Mucosa of rectum (tissue), 2 donors: Measurements from ENCODE around the gene GALNS.

Source experiments
- H3K27ac ChIP-seq, 2 donors: one replicate each; pipeline ENCODE4 v1.7.0; 2013; ENCODE audit warnings: inconsistent platforms in 2 of 2, low read depth in 2 of 2, low read length in 2 of 2
- H3K27me3 ChIP-seq, 2 donors: one replicate each; pipeline ENCODE4 v1.7.0; 2013; ENCODE audit warnings: low read length in 2 of 2; ENCODE audit not compliant: control insufficient read depth in 2 of 2, insufficient read depth in 2 of 2
- H3K36me3 ChIP-seq, 2 donors: one replicate each; pipeline ENCODE4 v1.7.0; 2013; ENCODE audit warnings: low read length in 2 of 2; ENCODE audit not compliant: control insufficient read depth in 2 of 2, insufficient read depth in 2 of 2
- H3K4me1 ChIP-seq, 2 donors: one replicate each; pipeline ENCODE4 v1.7.0; 2013; ENCODE audit warnings: low read length in 2 of 2, mild to moderate bottlenecking in 1 of 2; ENCODE audit not compliant: control insufficient read depth in 2 of 2, insufficient read depth in 2 of 2
- H3K4me3 ChIP-seq, 2 donors: one replicate each; pipeline ENCODE4 v1.7.0; 2013; ENCODE audit warnings: low read length in 2 of 2
- H3K9ac ChIP-seq, 2 donors: one replicate each; pipeline ENCODE4 v1.7.0; 2013; ENCODE audit warnings: low read length in 2 of 2, low read depth in 1 of 2, mild to moderate bottlenecking in 1 of 2
- H3K9me3 ChIP-seq, 2 donors: one replicate each; pipeline ENCODE4 v1.7.0; 2013; ENCODE audit warnings: low read length in 2 of 2; ENCODE audit not compliant: control insufficient read depth in 2 of 2
- donor health status: healthy.
- donor health status: Normal muscosa, but diverticular disease.

GALNS gene

DNA sequence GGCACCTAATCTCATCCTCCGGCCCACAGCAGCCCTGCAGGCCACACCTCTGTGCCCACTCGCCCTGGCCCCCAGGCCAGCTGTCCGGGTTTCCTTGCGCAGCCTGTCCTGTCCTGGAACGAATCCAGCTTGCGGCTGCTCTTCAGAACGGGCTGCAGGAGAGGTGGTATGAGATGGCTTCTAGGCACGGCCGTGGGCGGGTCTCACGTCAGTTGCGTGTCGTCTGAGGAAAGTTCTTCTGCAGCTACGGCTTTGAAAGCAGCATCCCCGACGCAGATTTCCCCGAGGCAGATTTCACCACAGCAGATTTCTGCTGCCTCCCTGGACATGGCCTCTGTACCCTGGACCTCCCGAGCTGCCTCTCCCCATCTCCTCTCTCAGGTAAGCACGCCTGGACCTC lies 18.2 kb downstream of the GALNS start:
- Histone ChIP-seq H3K4me3 (no peak overlapping the region), H3K36me3 (peaks cover 17 to 26% of the 10 kb centered on the region in 2 donors), H3K27ac (no peak overlapping the region), H3K9ac (no peak overlapping the region), H3K4me1 (no peaks in the 10 kb centered on the region), H3K9me3 (no peaks in the 10 kb centered on the region), H3K27me3 (no peaks in the 10 kb centered on the region)

DNA sequence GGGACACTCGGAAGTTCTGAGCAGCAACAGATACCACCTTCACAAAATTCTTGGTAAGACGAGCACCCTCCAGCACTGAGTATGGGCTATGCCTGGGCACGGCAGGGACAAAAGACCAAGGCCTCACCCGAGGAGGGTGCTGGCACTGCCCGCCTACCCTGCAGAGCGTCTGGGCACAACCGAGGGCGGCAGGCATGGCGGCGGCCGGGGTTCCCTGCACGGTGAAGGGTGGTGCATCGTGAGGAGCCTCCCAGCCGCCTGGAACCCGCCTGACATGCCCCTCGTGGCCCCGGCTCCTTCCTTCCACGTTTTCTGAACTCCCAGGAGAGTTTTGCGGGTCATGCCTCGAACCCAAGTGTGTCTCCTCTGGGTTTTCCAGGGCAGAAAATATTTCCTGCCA lies 18.9 kb downstream of the GALNS start:
- Histone ChIP-seq H3K27me3 (no peaks in the 10 kb centered on the region), H3K9me3 (no peaks in the 10 kb centered on the region), H3K36me3 (peaks cover 17 to 26% of the 10 kb centered on the region in 2 donors), H3K27ac (no peak overlapping the region), H3K4me3 (no peak overlapping the region), H3K9ac (no peak overlapping the region), H3K4me1 (no peaks in the 10 kb centered on the region)

DNA sequence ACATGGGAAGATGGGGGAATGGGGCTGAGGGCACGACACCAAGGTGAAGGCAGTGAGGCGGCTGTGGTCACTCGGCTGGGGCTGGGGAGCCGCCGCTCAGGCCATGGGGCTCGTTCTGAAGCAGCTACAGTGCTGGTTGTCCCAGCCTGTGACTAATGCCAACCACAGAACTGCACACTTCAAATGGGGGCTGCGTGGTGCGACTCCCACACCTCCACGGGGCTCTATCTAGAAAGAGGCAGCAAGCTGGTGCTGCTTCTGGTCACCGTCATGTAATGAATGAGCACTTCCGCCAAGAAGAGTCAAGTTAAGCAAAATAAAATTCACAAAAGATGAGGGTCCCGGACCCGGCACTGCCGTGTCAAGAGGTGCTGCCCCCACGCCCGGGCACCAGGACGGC lies 20.0 kb downstream of the GALNS start:
- peaks cover 17 to 21% of the 10 kb centered on the region in 2 donors for H3K36me3 ChIP-seq

DNA sequence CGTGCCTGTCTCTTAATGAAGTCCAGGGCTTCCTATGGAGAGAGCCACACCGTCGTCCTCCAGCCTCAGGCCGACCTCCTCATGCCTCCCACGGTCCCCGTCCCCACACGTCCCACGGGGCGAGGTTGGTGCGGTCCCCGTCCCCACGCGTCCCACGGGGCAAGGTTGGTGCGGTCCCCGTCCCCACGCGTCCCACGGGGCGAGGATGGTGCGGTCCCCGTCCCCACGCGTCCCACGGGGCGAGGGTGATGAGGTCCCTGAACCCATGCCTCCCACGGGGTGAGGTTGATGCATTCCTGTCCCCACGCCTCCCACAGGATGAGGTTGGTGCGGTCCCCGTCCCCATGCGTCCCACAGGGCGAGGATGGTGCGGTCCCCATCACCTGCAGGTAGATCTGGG lies 20.9 kb downstream of the GALNS start:
- Histone ChIP-seq H3K27me3 (no peaks in the 10 kb centered on the region), H3K9ac (no peak overlapping the region), H3K36me3 (peaks cover 17 to 21% of the 10 kb centered on the region in 2 donors)

More for the DNA sequence above, 20.0 kb downstream of the GALNS start:
- H3K4me1 ChIP-seq = no peaks in the 10 kb centered on the region
- no peak overlapping the region for H3K4me3 ChIP-seq
- H3K27ac ChIP-seq = no peak overlapping the region
- H3K9me3 ChIP-seq = no peaks in the 10 kb centered on the region
- no peaks in the 10 kb centered on the region for H3K27me3 ChIP-seq
- no peak overlapping the region for H3K9ac ChIP-seq

DNA sequence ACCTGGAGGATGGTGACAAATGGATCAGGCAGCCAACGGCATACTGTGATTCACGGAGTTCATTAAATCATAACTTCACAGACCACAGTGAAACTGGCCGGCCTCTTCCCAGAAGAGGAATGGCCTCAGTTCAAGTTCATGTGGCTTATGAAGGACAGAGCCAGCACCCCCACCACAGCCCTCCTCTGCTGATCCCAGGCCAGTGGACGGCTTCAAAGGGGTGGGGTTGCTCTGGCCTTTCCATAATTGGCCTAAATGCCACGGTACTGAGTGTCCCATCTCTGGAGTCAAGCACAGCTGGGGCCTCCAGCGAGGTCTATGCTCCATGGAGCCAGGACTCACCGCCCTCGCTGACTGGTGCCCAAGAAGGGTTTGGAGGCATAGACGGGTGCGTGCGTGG lies 21.4 kb downstream of the GALNS start:
- Histone ChIP-seq H3K27ac (peak overlapping the region in 1 of 2 donors; percentile 42), H3K4me1 (no peaks in the 10 kb centered on the region), H3K36me3 (peaks cover 14 to 17% of the 10 kb centered on the region in 2 donors), H3K4me3 (no peak overlapping the region), H3K27me3 (no peaks in the 10 kb centered on the region), H3K9ac (no peak overlapping the region), H3K9me3 (no peaks in the 10 kb centered on the region)

More for the DNA sequence above, 20.9 kb downstream of the GALNS start:
- Histone ChIP-seq H3K27ac (peak overlapping the region in 1 of 2 donors; percentile 42), H3K4me3 (no peak overlapping the region), H3K4me1 (no peaks in the 10 kb centered on the region), H3K9me3 (no peaks in the 10 kb centered on the region)

DNA sequence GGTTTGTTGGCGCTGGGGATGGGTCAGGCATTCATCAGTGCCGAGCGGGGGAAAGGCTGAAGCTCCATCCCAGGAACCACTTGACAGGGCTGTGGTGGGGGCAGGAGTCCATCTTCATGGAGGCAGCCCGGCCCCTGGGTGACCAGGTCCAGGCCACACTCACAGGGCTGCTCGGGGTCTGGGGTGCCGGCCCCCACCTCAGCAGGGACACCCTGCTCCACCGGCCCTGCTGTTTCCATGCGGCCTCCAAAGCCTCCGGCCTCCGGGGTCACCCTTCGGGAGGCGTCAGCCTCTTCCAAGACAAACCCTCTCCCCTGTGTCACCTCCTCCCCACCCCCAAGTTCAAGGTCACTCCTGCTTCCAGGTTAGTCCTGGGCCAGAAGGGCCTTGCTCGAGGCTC lies 22.1 kb downstream of the GALNS start:
- Histone ChIP-seq H3K9me3 (no peaks in the 10 kb centered on the region), H3K9ac (no peak overlapping the region), H3K27me3 (no peaks in the 10 kb centered on the region), H3K4me3 (no peak overlapping the region), H3K27ac (no peak overlapping the region), H3K36me3 (peaks cover 7 to 9% of the 10 kb centered on the region in 2 donors), H3K4me1 (no peaks in the 10 kb centered on the region)

DNA sequence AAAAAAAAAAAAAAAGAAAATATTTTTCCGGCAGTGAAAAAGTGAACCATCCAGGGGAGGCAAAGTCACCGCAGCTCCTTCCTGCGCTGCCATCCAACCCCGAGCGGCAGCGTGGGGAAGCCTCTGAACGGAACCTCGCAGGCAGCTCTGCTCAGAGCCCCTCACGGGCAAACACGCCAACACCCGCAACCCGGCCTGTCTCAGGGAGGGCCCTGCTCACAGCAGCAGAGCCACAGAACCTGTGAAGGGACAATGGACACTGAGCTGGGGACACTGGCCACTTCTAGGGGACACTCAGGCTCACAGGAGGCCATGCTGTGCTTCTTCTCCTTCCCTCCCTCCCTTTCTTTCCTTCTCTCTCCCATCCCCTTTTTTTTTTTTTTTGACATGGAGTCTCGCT lies 23.7 kb downstream of the GALNS start:
- no peak overlapping the region for H3K9ac ChIP-seq
- H3K27me3 ChIP-seq = no peaks in the 10 kb centered on the region
- H3K9me3 ChIP-seq = no peaks in the 10 kb centered on the region
- H3K4me1 ChIP-seq = no peaks in the 10 kb centered on the region
- H3K27ac ChIP-seq = no peak overlapping the region
- no peak overlapping the region for H3K4me3 ChIP-seq
- H3K36me3 ChIP-seq = peaks cover 7 to 9% of the 10 kb centered on the region in 2 donors

DNA sequence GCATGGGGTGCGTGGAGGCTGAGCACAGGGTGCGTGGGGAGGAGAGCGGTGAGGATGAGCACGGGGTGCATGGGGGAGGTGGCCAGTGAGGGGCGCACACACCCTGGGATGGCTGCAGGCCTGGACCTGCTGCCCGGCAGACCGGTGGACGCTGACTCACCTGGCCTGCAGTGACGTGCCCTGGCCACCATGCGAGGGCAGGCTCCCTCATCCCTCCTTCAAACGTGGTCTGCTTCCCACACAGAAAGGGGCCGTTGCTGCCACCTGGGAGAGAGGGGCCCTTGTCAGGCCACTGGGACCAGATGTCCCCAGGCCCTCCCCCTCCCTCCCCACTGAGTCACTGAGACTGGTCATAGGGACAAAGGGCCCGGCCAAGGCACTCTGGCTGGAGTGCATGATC lies 24.9 kb downstream of the GALNS start:
- Histone ChIP-seq H3K27ac (no peak overlapping the region), H3K27me3 (no peaks in the 10 kb centered on the region), H3K4me1 (peaks cover 0 to under 1% of the 10 kb centered on the region in 2 donors), H3K9me3 (no peaks in the 10 kb centered on the region), H3K9ac (no peak overlapping the region), H3K4me3 (no peak overlapping the region), H3K36me3 (peaks cover 7% of the 10 kb centered on the region in 2 donors)

DNA sequence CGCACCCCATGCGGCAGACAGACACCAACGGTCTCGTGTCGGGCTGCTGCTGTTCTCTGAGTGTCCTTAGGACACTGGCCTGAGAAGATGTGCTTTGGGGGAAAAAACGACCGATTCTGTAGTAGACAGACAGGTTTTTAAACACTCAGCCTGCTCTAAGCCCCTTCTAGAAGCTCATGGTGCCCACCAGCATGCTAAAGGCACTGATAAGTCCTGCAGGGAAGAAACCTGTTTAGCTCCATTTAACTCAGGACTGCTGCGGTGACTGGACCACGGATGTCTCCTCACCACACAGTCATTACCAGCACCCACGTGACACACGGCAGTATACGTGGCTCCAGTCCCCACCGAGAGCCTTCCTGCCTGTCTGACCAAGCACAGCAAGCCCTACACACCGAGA lies 26.0 kb downstream of the GALNS start:
- H3K4me1 ChIP-seq = peaks cover 0 to 7% of the 10 kb centered on the region in 2 donors
- H3K9me3 ChIP-seq = no peaks in the 10 kb centered on the region
- no peaks in the 10 kb centered on the region for H3K27me3 ChIP-seq
- no peak overlapping the region for H3K9ac ChIP-seq
- H3K36me3 ChIP-seq = peaks cover 4 to 7% of the 10 kb centered on the region in 2 donors
- no peak overlapping the region for H3K27ac ChIP-seq
- no peak overlapping the region for H3K4me3 ChIP-seq

DNA sequence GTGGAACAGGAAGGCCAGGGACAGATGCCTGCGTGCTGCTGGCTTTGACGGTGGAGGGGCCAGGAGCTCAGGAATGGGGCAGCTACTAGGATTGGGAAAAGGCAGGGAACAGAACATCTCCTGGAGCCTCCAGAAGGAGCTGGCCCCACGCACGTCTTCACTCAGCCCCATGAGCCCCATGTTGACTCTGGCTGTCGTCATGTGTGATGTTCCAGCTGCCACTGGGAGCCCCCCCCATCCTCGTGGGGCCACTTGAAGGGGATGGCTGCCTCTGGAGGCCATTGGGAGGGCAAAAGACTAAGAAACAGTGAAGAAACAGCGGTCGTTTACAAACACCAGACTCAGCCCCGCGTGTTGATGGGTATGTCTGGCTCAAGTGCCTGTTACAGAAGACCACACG lies 26.5 kb downstream of the GALNS start:
- H3K36me3 ChIP-seq = peaks cover 0 to 3% of the 10 kb centered on the region in 2 donors
- no peak overlapping the region for H3K27ac ChIP-seq
- H3K9me3 ChIP-seq = no peaks in the 10 kb centered on the region
- no peak overlapping the region for H3K9ac ChIP-seq
- H3K4me3 ChIP-seq = no peak overlapping the region
- H3K4me1 ChIP-seq = peaks cover 0 to 7% of the 10 kb centered on the region in 2 donors
- no peaks in the 10 kb centered on the region for H3K27me3 ChIP-seq

DNA sequence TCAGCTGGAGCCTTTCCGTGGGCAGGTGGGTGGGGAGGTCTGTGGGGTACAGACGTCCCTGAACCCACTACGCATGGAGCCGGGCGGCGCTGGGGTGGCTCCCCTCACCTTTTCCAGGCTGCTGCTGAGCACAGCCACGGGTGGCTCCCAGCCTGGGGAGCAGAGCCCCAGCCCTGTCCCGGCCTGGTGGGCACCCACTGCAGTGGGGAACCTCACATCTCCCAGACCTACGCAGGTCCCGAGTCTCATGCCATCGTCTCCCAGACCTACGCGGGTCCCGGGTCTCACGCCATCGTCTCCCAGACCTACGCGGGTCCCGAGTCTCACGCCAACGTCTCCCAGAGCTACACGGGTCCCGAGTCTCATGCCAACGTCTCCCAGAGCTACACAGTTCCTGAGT lies 28.0 kb downstream of the GALNS start:
- peaks cover 0 to 3% of the 10 kb centered on the region in 2 donors for H3K36me3 ChIP-seq

More for the DNA sequence above, 28.0 kb downstream of the GALNS start:
- H3K9me3 ChIP-seq = no peaks in the 10 kb centered on the region
- no peaks in the 10 kb centered on the region for H3K27me3 ChIP-seq
- H3K27ac ChIP-seq = no peak overlapping the region
- no peak overlapping the region for H3K4me3 ChIP-seq
- H3K9ac ChIP-seq = no peak overlapping the region
- peaks cover 0 to 7% of the 10 kb centered on the region in 2 donors for H3K4me1 ChIP-seq
